CD14-positive monocyte (primary cell): ENCODE measurements around the gene KRIT1. TPM values are rescaled to one million over a fixed set of nuclear protein-coding genes. Genes with fewer than 3 reads are reported as not detected.

Source experiments
- DNase-seq, 3 donors: peaks; one replicate each; pipeline ENCODE4 v3.0.0-alpha.2; 2011 to 2022
- H2AFZ ChIP-seq: 2 replicates; pipeline ENCODE4 v1.6.0; 2012; ENCODE audit warnings: mild to moderate bottlenecking, low read depth, low read length, inconsistent platforms; ENCODE audit not compliant: insufficient read depth, poor library complexity, severe bottlenecking
- H3K27ac ChIP-seq, 2 donors: 1 replicate in 1 of 2; 2 replicates in 1 of 2; pipeline ENCODE4 v1.5.1; 2012 to 2013; ENCODE audit warnings: low read length in 2 of 2, control low read depth in 1 of 2, inconsistent platforms in 1 of 2, low read depth in 1 of 2, mild to moderate bottlenecking in 1 of 2
- H3K27me3 ChIP-seq, 2 donors: one replicate each; pipeline versions ENCODE4 v1.6.0 to v1.6.1; 2011 to 2013; ENCODE audit warnings: low read length in 2 of 2; ENCODE audit not compliant: control insufficient read depth in 2 of 2, insufficient read depth in 2 of 2
- H3K36me3 ChIP-seq, 2 donors: replicated peaks in 1 of 2; 1 replicate in 1 of 2; 2 replicates in 1 of 2; pipeline versions ENCODE4 v1.5.1 to v1.6.1; 2012 to 2013; ENCODE audit warnings: low read length in 2 of 2, control low read depth in 1 of 2, inconsistent platforms in 1 of 2, mild to moderate bottlenecking in 1 of 2; ENCODE audit not compliant: insufficient read depth in 2 of 2, control insufficient read depth in 1 of 2
- H3K4me1 ChIP-seq, 2 donors: 1 replicate in 1 of 2; 2 replicates in 1 of 2; pipeline versions ENCODE4 v1.5.1 to v1.6.1; 2012 to 2013; ENCODE audit warnings: low read length in 2 of 2, control low read depth in 1 of 2, inconsistent platforms in 1 of 2, mild to moderate bottlenecking in 1 of 2, moderate library complexity in 1 of 2; ENCODE audit not compliant: insufficient read depth in 2 of 2, control insufficient read depth in 1 of 2
- H3K4me2 ChIP-seq: replicated peaks from 2 replicates; pipeline ENCODE3; 2012; ENCODE audit warnings: low read length, moderate library complexity, mild to moderate bottlenecking; ENCODE audit not compliant: poor library complexity, severe bottlenecking; ENCODE audit errors: extremely low read depth
- H3K4me3 ChIP-seq, 3 experiments: fragments of 200-600 bp in 1 of 3; sonication (generic) in 1 of 3; replicated peaks in 1 of 3; 1 replicate in 2 of 3; 2 replicates in 1 of 3; pipeline ENCODE4 v1.5.1; 2011 to 2013; ENCODE audit warnings: low read length in 3 of 3, mild to moderate bottlenecking in 3 of 3, control low read depth in 2 of 3, low read depth in 2 of 3, inconsistent platforms in 1 of 3, moderate library complexity in 1 of 3
- H3K79me2 ChIP-seq: 2 replicates; pipeline ENCODE4 v1.6.0; 2012; ENCODE audit warnings: mild to moderate bottlenecking, control low read depth, inconsistent platforms, low read length, moderate library complexity; ENCODE audit not compliant: insufficient read depth
- H3K9ac ChIP-seq: 2 replicates; pipeline ENCODE4 v1.6.0; 2017; ENCODE audit warnings: low read length, mild to moderate bottlenecking; ENCODE audit not compliant: insufficient read depth, poor library complexity, severe bottlenecking
- H3K9me3 ChIP-seq, 2 donors: replicated peaks in 1 of 2; 1 replicate in 1 of 2; 2 replicates in 1 of 2; pipeline versions ENCODE4 v1.5.1 to v1.6.1; 2012 to 2013; ENCODE audit warnings: low read length in 2 of 2, control low read depth in 1 of 2; ENCODE audit not compliant: control insufficient read depth in 1 of 2, insufficient read depth in 1 of 2
- H4K20me1 ChIP-seq: 2 replicates; pipeline ENCODE4 v1.6.0; 2012; ENCODE audit warnings: mild to moderate bottlenecking, low read length, control low read depth, moderate library complexity; ENCODE audit not compliant: insufficient read depth
- H3K27ac Mint-ChIP-seq, 7 donors: one replicate each; pipeline ENCODE4 v1.8.0; 2020; ENCODE audit warnings: mild to moderate bottlenecking in 7 of 7, mixed read lengths in 7 of 7, moderate library complexity in 6 of 7, inconsistent platforms in 2 of 7
- H3K27me3 Mint-ChIP-seq, 3 donors: one replicate each; pipeline ENCODE4 v1.8.0; 2021 to 2022; ENCODE audit warnings: low read depth in 3 of 3, mild to moderate bottlenecking in 3 of 3, mixed read lengths in 3 of 3, moderate library complexity in 3 of 3, inconsistent platforms in 1 of 3
- H3K36me3 Mint-ChIP-seq, 2 donors: one replicate each; pipeline ENCODE4 v1.8.0; 2020; ENCODE audit warnings: mixed read lengths in 2 of 2, inconsistent platforms in 1 of 2, mild to moderate bottlenecking in 1 of 2
- H3K4me1 Mint-ChIP-seq: one replicate; pipeline ENCODE4 v1.8.0; 2020; ENCODE audit warnings: mild to moderate bottlenecking, mixed read lengths
- H3K4me3 Mint-ChIP-seq, 2 donors: one replicate each; pipeline ENCODE4 v1.8.0; 2020; ENCODE audit warnings: mild to moderate bottlenecking in 2 of 2, mixed read lengths in 2 of 2, moderate library complexity in 1 of 2
- H3K9me3 Mint-ChIP-seq, 7 donors: one replicate each; pipeline ENCODE4 v1.8.0; 2020 to 2022; ENCODE audit warnings: mixed read lengths in 7 of 7, mild to moderate bottlenecking in 6 of 7, moderate library complexity in 6 of 7, inconsistent platforms in 2 of 7
- WGBS: methylation state at CpG from one replicate; pipeline ENCODE4 v1.1.5; 2013; ENCODE audit warnings: missing lambda C conversion rate; ENCODE audit not compliant: insufficient coverage; 5-methylcytosine and 5-hydroxymethylcytosine counted together
- intact Hi-C, 2 donors: fragments of 100-400 bp; cut with micrococcal nuclease; formaldehyde crosslinking; loops; one replicate each; pipeline versions ENCODE4 v1.15.0 to v1.15.1; 2023
- polyA plus RNA-seq, 3 donors: library from polyadenylated mRNA; depleted of rRNA in 1 of 3; unstranded in 2 of 3; stranded (reverse) in 1 of 3; fragments of 300-500 nt in 2 of 3; fragments of >200 nt in 1 of 3; fragmentation: Illumina TruSeq in 2 of 3; gene quantifications; 1 replicate in 2 of 3; 2 replicates in 1 of 3; pipeline ENCODE4 v1.2.3, GENCODE V29; 2012 to 2021
- TF ChIP-seq, protein P1 (sequence below): fragments of 200-600 bp; IDR thresholded peaks from one replicate; pipeline ENCODE4 v1.8.0; 2022; ENCODE audit warnings: antibody characterized with exemption, mild to moderate bottlenecking

KRIT1 gene
- polyA plus RNA-seq, 3 donors, result 4.7 to 28.8 (median 6.8) TPM

DNA sequence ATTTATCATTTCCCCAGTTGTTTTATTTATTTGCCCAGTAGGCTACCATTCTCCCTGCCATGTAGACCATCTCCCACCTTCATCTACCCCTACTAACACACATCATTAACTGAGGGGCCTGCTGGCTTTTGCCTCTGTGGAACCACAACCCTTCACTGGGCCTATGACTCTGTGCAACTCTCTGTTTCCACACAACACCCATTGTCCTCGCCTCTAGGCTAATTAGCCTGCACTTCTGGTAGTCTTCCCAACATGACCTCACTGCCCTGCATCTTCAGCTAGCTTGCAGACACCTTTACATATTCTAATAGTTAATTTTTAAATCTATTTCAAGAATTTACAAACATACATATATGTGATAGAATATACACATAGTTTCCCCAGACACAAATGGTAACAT, 7.5 kb upstream of the KRIT1 start:
- no CpG with 5 or more reads among the region's 1 CpG for WGBS
- DNase-seq, result no peak
- Histone ChIP-seq H3K4me3 (no peak overlapping the region), H3K27ac (no peak overlapping the region), H3K4me1 (peaks cover 0 to 1% of the 10 kb centered on the region in 2 donors), H2AFZ (no peak overlapping the region), H3K79me2 (peaks cover 57% of the 10 kb centered on the region), H3K36me3 (no peaks in the 10 kb centered on the region), H3K9ac (no peak overlapping the region), H3K9me3 (no peaks in the 10 kb centered on the region), H4K20me1 (peaks cover 6% of the 10 kb centered on the region), H3K27me3 (no peaks in the 10 kb centered on the region), H3K4me2 (no peak overlapping the region)
- H3K9me3 Mint-ChIP-seq, result peaks cover 0 to 6% (median 4%) of the 10 kb centered on the region in 7 donors
- no peaks in the 10 kb centered on the region for H3K27me3 Mint-ChIP-seq
- peaks cover under 1% of the 10 kb centered on the region for H3K4me1 Mint-ChIP-seq
- intact Hi-C loops, result no loop called here
- peaks cover 10 to 16% of the 10 kb centered on the region in 2 donors for H3K36me3 Mint-ChIP-seq
- no peak overlapping the region for H3K4me3 Mint-ChIP-seq
- TF ChIP-seq, protein P1, sequence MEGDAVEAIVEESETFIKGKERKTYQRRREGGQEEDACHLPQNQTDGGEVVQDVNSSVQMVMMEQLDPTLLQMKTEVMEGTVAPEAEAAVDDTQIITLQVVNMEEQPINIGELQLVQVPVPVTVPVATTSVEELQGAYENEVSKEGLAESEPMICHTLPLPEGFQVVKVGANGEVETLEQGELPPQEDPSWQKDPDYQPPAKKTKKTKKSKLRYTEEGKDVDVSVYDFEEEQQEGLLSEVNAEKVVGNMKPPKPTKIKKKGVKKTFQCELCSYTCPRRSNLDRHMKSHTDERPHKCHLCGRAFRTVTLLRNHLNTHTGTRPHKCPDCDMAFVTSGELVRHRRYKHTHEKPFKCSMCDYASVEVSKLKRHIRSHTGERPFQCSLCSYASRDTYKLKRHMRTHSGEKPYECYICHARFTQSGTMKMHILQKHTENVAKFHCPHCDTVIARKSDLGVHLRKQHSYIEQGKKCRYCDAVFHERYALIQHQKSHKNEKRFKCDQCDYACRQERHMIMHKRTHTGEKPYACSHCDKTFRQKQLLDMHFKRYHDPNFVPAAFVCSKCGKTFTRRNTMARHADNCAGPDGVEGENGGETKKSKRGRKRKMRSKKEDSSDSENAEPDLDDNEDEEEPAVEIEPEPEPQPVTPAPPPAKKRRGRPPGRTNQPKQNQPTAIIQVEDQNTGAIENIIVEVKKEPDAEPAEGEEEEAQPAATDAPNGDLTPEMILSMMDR, result no peak
- no peak overlapping the region for H3K27ac Mint-ChIP-seq

- no peak overlapping the region for H3K4me3 Mint-ChIP-seq
- H2AFZ ChIP-seq, result no peak overlapping the region
- peaks cover 20% of the 10 kb centered on the region for H3K4me1 Mint-ChIP-seq
- H3K27ac Mint-ChIP-seq, result no peak overlapping the region
- DNase-seq, result no peak
- H3K9me3 ChIP-seq, result no peaks in the 10 kb centered on the region
- H3K27me3 ChIP-seq, result no peaks in the 10 kb centered on the region
- H4K20me1 ChIP-seq, result peaks cover 5% of the 10 kb centered on the region
- H3K4me3 ChIP-seq, result no peak overlapping the region
- peaks cover 16 to 21% of the 10 kb centered on the region in 2 donors for H3K4me1 ChIP-seq
- H3K27ac ChIP-seq, result no peak overlapping the region
- H3K36me3 ChIP-seq, result no peaks in the 10 kb centered on the region
- no peak overlapping the region for H3K4me2 ChIP-seq
- H3K9me3 Mint-ChIP-seq, result peaks cover 0 to 6% (median 4%) of the 10 kb centered on the region in 7 donors
- no CpG with 5 or more reads among the region's 1 CpG for WGBS
- H3K79me2 ChIP-seq, result peaks cover 67% of the 10 kb centered on the region
- no peak overlapping the region for H3K9ac ChIP-seq
- intact Hi-C loops, result no loop called here
- peaks cover 10 to 13% of the 10 kb centered on the region in 2 donors for H3K36me3 Mint-ChIP-seq
- H3K27me3 Mint-ChIP-seq, result no peaks in the 10 kb centered on the region
- TF ChIP-seq, protein P1, result no peak
These were observed 5.5 kb upstream of the KRIT1 start for GRCh38 chr7:92251181-92251580.
